NCI-H446 treated with DMSO at 0.1 percent for 48 hours (cell line): Measurements from ENCODE around the gene PDE4B.
A peak's percentile ranks its signal among the peaks of the same experiment; 100 is the strongest.

ENCODE experiments used
- DNase-seq: peaks from one replicate; lab custom pipeline; 2025; lab: John Stamatoyannopoulos, UW

The PDE4B gene

DNA sequence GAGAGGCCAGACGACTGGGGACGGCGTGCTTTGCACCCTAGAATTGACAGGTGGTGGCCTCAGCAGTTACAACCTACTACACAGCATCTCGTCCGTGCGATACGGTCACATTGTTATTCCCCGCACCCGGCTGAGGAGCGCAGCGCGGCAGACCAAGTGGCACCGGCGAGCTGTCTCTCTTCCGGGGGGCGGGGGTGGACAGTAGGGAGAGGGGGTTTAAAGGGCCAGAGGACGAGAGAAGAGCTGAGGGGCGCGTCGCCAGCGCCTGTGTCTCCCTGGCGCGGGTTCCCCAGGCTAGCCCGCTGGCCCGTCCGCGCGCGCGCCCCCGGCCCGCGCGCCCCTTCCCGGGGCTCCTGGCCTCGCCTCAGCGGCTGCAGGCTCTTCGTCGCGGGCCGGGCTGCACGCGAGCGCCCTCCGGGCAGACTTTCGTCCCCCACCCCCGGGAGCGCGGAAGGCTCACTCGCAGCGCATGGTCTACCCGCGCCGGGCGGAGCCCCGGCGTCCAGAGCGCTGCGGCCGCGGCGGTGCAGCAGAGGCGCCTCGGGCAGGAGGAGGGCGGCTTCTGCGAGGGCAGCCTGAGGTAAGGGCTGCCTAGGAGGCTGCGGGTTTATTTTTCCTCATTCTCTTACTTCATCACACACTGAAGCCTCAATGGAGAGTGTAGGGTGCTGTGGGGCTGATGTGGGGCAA is at the start of gene PDE4B:
Gene PDE4B (plus strand): TSS at position 227 of the 690 bp plus-strand sequence.
- no peak for DNase-seq

GRCh38 chr1:65744731-65745130 is 48.0 kb upstream of the PDE4B start:
- DNase-seq, result no peak

GRCh38 chr1:65751961-65752360 is 40.7 kb upstream of the PDE4B start:
- no peak for DNase-seq

- DNase-seq, result no peak
Measured at GRCh38 chr1:65756616-65757015, 36.1 kb upstream of the PDE4B start.

GRCh38 chr1:65757531-65757930 is 35.2 kb upstream of the PDE4B start:
- DNase-seq, result no peak

- no peak for DNase-seq
Measured at GRCh38 chr1:65758128-65758527, 34.6 kb upstream of the PDE4B start.

- DNase-seq, result no peak
Measured at GRCh38 chr1:65759516-65759915, 33.2 kb upstream of the PDE4B start.

GRCh38 chr1:65762081-65762862 is 30.4 kb upstream of the PDE4B start:
- DNase-seq, result no peak

- no peak for DNase-seq
Measured at GRCh38 chr1:65764052-65764451, 28.6 kb upstream of the PDE4B start.

- DNase-seq, result no peak
Measured at GRCh38 chr1:65765631-65766030, 27.1 kb upstream of the PDE4B start.

DNA sequence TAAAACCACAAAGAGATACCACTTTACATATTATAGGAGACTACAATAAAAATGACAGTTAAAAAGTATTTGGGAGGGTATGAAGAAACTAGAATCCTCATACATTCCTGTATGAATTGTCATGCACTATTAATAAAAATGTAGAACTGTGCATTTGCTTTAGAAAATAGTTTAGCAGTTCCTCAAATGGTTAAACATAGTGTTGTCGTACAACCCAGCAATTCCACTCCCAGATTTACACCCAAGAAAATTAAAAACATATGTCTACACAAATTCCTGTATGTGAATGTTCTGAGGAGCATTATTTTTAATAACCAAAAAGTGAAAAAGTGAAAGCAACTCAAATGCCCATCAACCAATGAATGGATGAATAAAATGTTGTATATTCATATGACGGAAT is 23.1 kb upstream of the PDE4B start:
- no peak for DNase-seq

DNA sequence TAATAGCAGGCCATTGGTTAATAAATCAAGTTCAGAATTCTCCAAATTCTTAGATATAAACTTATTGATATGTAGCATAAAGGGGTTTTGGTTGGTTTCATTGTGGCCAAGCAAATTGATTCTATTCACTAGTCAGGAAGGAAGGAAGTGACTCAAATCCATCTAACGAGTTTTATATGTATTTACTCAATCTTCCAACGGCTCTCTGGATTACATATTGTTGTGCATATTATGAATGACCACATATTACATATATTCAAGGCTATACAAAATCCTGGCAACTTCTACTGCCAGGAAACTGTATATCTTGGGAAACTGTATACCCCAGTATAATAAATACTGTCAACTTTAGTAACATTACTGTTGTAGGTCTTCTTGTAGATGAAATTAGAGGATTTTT is 20.1 kb upstream of the PDE4B start:
- DNase-seq, result no peak

DNA sequence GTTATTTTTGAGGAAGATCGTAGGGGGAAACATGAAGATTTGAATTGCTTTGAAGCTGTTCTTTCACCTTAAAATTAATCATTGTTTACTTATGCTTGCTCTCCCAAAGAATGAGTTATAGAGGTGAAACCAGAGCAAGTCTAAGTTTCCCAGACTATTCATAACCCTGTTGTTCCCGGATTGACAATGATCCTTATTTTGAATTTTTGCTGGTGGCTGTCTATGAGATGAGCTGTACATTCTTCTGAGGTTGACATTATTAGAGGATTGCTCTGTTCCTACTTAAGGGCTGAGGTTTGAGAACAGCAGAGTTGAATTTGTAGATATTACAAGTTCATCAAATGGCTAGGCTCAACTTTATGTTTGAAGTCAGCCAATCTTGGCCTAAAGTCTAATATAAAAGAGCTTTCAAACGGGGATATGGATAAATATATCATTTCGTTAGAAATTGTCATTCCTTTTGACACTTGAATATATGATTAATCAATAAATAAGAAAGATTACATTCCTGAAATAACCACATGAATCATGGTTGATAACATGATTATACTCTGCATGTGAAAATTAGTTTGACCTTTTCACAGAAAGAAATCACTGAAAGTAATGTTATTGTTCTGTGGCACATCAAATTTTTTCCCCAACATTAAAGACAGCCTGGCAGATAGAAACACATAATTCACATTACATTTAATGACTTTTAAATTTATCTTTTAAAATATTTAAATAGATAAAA is 19.1 kb upstream of the PDE4B start:
- DNase-seq, result no peak

DNA sequence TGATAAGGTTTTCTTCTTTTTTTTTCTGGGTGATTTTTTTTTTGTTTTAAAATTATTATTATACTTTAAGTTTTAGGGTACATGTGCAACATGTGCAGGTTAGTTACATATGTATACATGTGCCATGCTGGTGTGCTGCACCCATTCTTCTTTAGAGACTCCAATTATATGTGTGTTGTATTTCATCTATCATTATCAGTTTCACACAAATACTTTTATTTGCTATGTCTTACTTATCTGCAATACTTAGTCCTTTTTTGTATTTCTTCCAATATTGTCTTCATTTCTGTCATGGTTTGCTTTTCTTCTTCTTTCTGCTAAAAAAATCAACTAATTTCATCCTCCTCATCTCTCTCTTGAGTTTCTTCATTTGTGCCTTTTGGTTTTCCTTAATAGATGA is 3.9 kb upstream of the PDE4B start:
- DNase-seq, result no peak

- DNase-seq, result no peak
Measured at GRCh38 chr1:65791396-65791795, 1.3 kb upstream of the PDE4B start.

- DNase-seq, result no peak
Measured at GRCh38 chr1:65791801-65792668, 660 bp upstream of the PDE4B start.

DNA sequence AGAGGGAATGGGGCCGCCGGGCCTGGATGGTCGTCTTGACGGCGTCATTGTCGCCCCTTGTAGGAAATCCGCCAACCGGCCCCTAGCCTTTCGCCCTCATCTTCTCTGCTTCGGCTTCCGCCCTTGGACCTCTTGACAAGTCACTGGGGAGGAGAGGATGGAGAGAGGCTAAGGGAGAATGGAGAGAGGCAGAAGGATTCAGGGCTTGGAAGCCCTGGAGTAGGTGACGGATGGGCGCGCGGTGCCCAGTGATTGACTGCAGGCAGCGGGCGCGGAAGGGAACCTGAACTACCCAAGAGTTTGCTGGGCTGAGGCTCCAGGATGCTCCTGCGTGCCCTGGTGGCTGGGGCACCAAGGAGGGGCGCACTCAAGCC is 651 bp downstream of the PDE4B start:
- no peak for DNase-seq

DNA sequence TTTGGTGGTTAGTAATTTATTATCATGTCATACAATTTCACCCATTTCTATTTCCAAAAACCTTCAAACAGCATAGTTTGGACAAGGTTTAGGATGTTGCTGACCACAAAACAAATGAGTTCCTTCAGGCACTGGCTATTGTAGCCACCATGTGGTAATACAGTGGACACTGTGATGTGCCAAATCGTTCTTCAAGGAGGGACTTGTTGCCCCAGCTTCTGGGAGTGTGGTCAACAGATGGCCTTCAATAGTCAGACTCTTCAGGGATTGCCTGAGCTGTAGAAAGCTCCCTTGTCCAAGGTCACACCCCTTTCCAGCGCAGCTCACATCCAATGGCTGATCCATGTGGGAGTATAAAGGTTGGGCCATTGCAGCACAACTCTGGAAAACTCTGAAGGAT is 2.6 kb downstream of the PDE4B start:
- DNase-seq, result peak; percentile 61

- no peak for DNase-seq
Measured at GRCh38 chr1:65799601-65800000, 6.9 kb downstream of the PDE4B start.

GRCh38 chr1:65804584-65804983 is 11.9 kb downstream of the PDE4B start:
- DNase-seq, result peak; percentile 84

DNA sequence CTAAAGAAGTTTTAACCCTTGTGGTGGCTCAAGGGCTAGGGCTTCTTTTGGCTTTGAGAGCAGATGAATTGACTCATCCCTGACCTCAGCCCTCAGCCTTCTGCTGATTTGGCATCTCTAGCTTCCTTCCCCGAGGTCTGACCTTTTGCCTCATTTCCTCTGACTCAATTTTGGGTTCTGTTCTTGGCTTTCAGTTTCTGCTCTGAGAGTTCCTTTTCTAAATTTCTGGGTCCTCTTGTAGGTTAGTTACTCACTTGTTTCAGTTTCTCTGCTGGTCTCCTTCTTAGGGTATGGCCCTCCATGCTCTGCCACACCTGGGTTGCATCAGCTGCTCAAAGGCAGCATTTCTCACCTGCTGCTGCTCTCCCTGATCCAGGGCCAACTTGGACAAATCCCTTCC is 19.4 kb downstream of the PDE4B start:
- DNase-seq, result peak; percentile 89

DNA sequence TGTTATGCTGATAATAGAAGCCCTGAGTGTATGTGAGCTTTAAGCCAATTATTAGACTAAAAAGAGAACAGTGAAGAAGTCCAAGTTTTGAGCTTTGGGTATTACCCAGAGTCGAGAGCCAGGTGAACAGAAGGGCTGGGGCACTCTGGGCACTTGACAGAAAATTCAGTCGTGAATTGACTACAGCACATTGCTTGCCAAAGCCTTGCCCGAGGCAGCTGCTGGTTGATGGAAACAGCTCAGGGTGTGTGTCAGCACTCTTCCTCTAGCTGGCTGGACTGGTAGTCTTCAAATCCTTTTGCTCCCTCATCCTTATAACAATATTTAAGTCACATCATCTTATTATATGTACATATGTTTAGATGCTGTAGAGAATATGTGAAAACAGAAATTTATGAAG is 21.3 kb downstream of the PDE4B start:
- DNase-seq, result peak; percentile 99
